GM18520 (cell line): ENCODE data around the gene TMEM154.

ENCODE experiments used
- ATAC-seq: cut with Tn5 transposase; IDR thresholded peaks from one replicate; pipeline ENCODE4 v1.9.1; 2021; ENCODE audit not compliant: unreplicated experiment

The TMEM154 gene

GRCh38 chr4:152634110-152634760, 45.6 kb downstream of the TMEM154 start:
- no peak for ATAC-seq

- ATAC-seq = no peak
These were observed 46.7 kb downstream of the TMEM154 start for GRCh38 chr4:152633118-152633517.

GRCh38 chr4:152630324-152630723, 49.5 kb downstream of the TMEM154 start:
- no peak for ATAC-seq

- no peak for ATAC-seq
These were observed 49.9 kb downstream of the TMEM154 start for GRCh38 chr4:152629908-152630307.

- ATAC-seq = no peak
These were observed 51.7 kb downstream of the TMEM154 start for GRCh38 chr4:152628128-152628527.

- no peak for ATAC-seq
These were observed 53.0 kb downstream of the TMEM154 start for GRCh38 chr4:152626790-152627189.

GRCh38 chr4:152620915-152621314, 58.9 kb downstream of the TMEM154 start:
- no peak for ATAC-seq

GRCh38 chr4:152620218-152620617, 59.6 kb downstream of the TMEM154 start:
- no peak for ATAC-seq

GRCh38 chr4:152619556-152619955, 60.2 kb downstream of the TMEM154 start:
- no peak for ATAC-seq

GRCh38 chr4:152618971-152619370, 60.8 kb downstream of the TMEM154 start:
- ATAC-seq = no peak

GRCh38 chr4:152616804-152617203, 63.0 kb downstream of the TMEM154 start:
- ATAC-seq = no peak

GRCh38 chr4:152613841-152614721, 65.7 kb downstream of the TMEM154 start:
- ATAC-seq = no peak

GRCh38 chr4:152613351-152613750, 66.4 kb downstream of the TMEM154 start:
- ATAC-seq = no peak

- ATAC-seq = no peak
These were observed 69.7 kb downstream of the TMEM154 start for GRCh38 chr4:152610131-152610530.

GRCh38 chr4:152609481-152609880, 70.3 kb downstream of the TMEM154 start:
- no peak for ATAC-seq

GRCh38 chr4:152607178-152607577, 72.6 kb downstream of the TMEM154 start:
- no peak for ATAC-seq

- ATAC-seq = no peak
These were observed 73.0 kb downstream of the TMEM154 start for GRCh38 chr4:152606753-152607152.

GRCh38 chr4:152605641-152606335, 74.0 kb downstream of the TMEM154 start:
- no peak for ATAC-seq

GRCh38 chr4:152605031-152605430, 74.8 kb downstream of the TMEM154 start:
- no peak for ATAC-seq

- no peak for ATAC-seq
These were observed 78.6 kb downstream of the TMEM154 start for GRCh38 chr4:152601156-152601555.

GRCh38 chr4:152599636-152600035, 80.2 kb downstream of the TMEM154 start:
- no peak for ATAC-seq

- no peak for ATAC-seq
These were observed 80.7 kb downstream of the TMEM154 start for GRCh38 chr4:152599095-152599494.
